MM.1S (cell line): ENCODE data around the gene KHDRBS2.

Experiments
- DNase-seq: peaks from one replicate; pipeline ENCODE4 v3.0.0-alpha.2; 2015
- H2AFZ ChIP-seq: fragments of 300-600 bp; sonication (generic); 2 replicates; pipeline ENCODE4 v1.6.0; 2016; ENCODE audit warnings: antibody characterized with exemption, low read length
- H3F3A ChIP-seq: fragments of 300-600 bp; sonication (generic); 2 replicates; pipeline ENCODE4 v1.6.1; 2016; ENCODE audit warnings: mild to moderate bottlenecking, antibody characterized with exemption, low read length, moderate library complexity, mixed read lengths; ENCODE audit not compliant: insufficient read depth
- H3K27ac ChIP-seq: fragments of 300-600 bp; sonication (generic); 2 replicates; pipeline ENCODE4 v1.5.1; 2016; ENCODE audit warnings: mild to moderate bottlenecking, low read length
- H3K27me3 ChIP-seq: fragments of 300-600 bp; sonication (generic); replicated peaks from 2 replicates; pipeline ENCODE4 v1.6.0; 2016; ENCODE audit warnings: low read length; ENCODE audit not compliant: insufficient read depth
- H3K36me3 ChIP-seq: fragments of 300-600 bp; sonication (generic); replicated peaks from 2 replicates; pipeline ENCODE4 v1.6.1; 2016; ENCODE audit warnings: mild to moderate bottlenecking, low read length, mixed read lengths; ENCODE audit not compliant: insufficient read depth
- H3K4me1 ChIP-seq: fragments of 300-600 bp; sonication (generic); 2 replicates; pipeline ENCODE4 v1.6.1; 2016; ENCODE audit warnings: low read length, mixed read lengths
- H3K4me2 ChIP-seq: fragments of 300-600 bp; sonication (generic); 2 replicates; pipeline ENCODE4 v1.6.0; 2016; ENCODE audit warnings: low read depth, low read length
- H3K4me3 ChIP-seq: fragments of 300-600 bp; sonication (generic); 2 replicates; pipeline ENCODE4 v1.5.1; 2016; ENCODE audit warnings: low read length, mixed read lengths
- H3K79me2 ChIP-seq: fragments of 300-600 bp; sonication (generic); 2 replicates; pipeline ENCODE4 v1.6.1; 2016; ENCODE audit warnings: mixed run types, low read length, mixed read lengths
- H3K9ac ChIP-seq: fragments of 300-600 bp; sonication (generic); 2 replicates; pipeline ENCODE4 v1.6.1; 2016; ENCODE audit warnings: low read length, mixed read lengths
- H3K9me2 ChIP-seq: fragments of 300-600 bp; sonication (generic); replicated peaks from 2 replicates; pipeline ENCODE4 v1.6.1; 2016; ENCODE audit warnings: mild to moderate bottlenecking, low read length, mixed read lengths; ENCODE audit not compliant: insufficient read depth
- H3K9me3 ChIP-seq: fragments of 300-600 bp; sonication (generic); replicated peaks from 2 replicates; pipeline ENCODE4 v1.6.1; 2016; ENCODE audit warnings: mild to moderate bottlenecking, low read length, mixed read lengths; ENCODE audit not compliant: insufficient read depth
- H4K20me1 ChIP-seq: fragments of 300-600 bp; sonication (generic); 2 replicates; pipeline ENCODE4 v1.6.1; 2016; ENCODE audit warnings: mild to moderate bottlenecking, low read length, moderate library complexity, mixed read lengths; ENCODE audit not compliant: insufficient read depth
- CTCF ChIP-seq: fragments of 300-600 bp; sonication (generic); IDR thresholded peaks from 2 replicates; pipeline ENCODE4 v1.5.1; 2016; ENCODE audit warnings: antibody characterized with exemption, low read length, mixed read lengths
- EZH2 ChIP-seq: fragments of 300-600 bp; sonication (generic); optimal IDR thresholded peaks from 2 replicates; pipeline ENCODE3; 2017; ENCODE audit warnings: low read depth, mild to moderate bottlenecking, antibody characterized with exemption, low read length, mixed read lengths
- EZH2phosphoT487 ChIP-seq: fragments of 300-600 bp; sonication (generic); IDR thresholded peaks from 2 replicates; pipeline ENCODE4 v1.6.1; 2018; ENCODE audit warnings: antibody characterized with exemption, low read length

KHDRBS2 gene

GRCh38 chr6:62119401-62119800 is 166.6 kb downstream of the KHDRBS2 start:
- Histone ChIP-seq H4K20me1 (no peaks in the 10 kb centered on the region), H3K79me2 (no peaks in the 10 kb centered on the region), H3K36me3 (no peaks in the 10 kb centered on the region), H3K4me3 (no peak overlapping the region), H2AFZ (no peak overlapping the region), H3K9ac (no peak overlapping the region), H3F3A (no peaks in the 10 kb centered on the region), H3K27ac (no peak overlapping the region), H3K9me2 (no peaks in the 10 kb centered on the region), H3K4me1 (no peaks in the 10 kb centered on the region), H3K27me3 (no peaks in the 10 kb centered on the region), H3K9me3 (no peaks in the 10 kb centered on the region), H3K4me2 (no peak overlapping the region)
- TF ChIP-seq EZH2phosphoT487 (no peak), CTCF (no peak), EZH2 (no peak)
- no peak for DNase-seq

GRCh38 chr6:62103186-62103859 is 182.7 kb downstream of the KHDRBS2 start:
- Histone ChIP-seq H3K4me1 (no peaks in the 10 kb centered on the region), H3F3A (no peaks in the 10 kb centered on the region), H3K4me2 (no peak overlapping the region), H2AFZ (no peak overlapping the region), H3K27ac (no peak overlapping the region), H3K27me3 (no peaks in the 10 kb centered on the region), H3K9me3 (no peaks in the 10 kb centered on the region), H3K9me2 (no peaks in the 10 kb centered on the region), H3K79me2 (no peaks in the 10 kb centered on the region), H3K9ac (no peak overlapping the region), H4K20me1 (no peaks in the 10 kb centered on the region), H3K36me3 (no peaks in the 10 kb centered on the region), H3K4me3 (no peak overlapping the region)
- no peak for DNase-seq
- TF ChIP-seq EZH2 = no peak
- TF ChIP-seq EZH2phosphoT487 = no peak
- TF ChIP-seq CTCF = no peak

GRCh38 chr6:62102387-62102786 is 183.6 kb downstream of the KHDRBS2 start:
- no peaks in the 10 kb centered on the region for H3K27me3 ChIP-seq
- no peaks in the 10 kb centered on the region for H3K79me2 ChIP-seq
- H3K9me2 ChIP-seq = no peaks in the 10 kb centered on the region
- 0 out of 2 replicates have a peak, but pooled peaks cover 6% of the 10 kb centered on the region for H3K4me1 ChIP-seq
- no peak overlapping the region for H3K9ac ChIP-seq
- no peak for DNase-seq
- no peak overlapping the region for H2AFZ ChIP-seq
- H3K36me3 ChIP-seq = no peaks in the 10 kb centered on the region
- no peaks in the 10 kb centered on the region for H3F3A ChIP-seq
- TF ChIP-seq EZH2phosphoT487 (no peak), CTCF (no peak), EZH2 (no peak)
- no peak overlapping the region for H3K4me3 ChIP-seq
- no peaks in the 10 kb centered on the region for H3K9me3 ChIP-seq
- H4K20me1 ChIP-seq = no peaks in the 10 kb centered on the region
- H3K27ac ChIP-seq = no peak overlapping the region
- H3K4me2 ChIP-seq = no peak overlapping the region
